ENCODE results near the gene STEAP1B.

The STEAP1B gene

GRCh38 chr7:22477876-22478450, 22.0 kb downstream of the STEAP1B start:
- TF ChIP-seq CTCF (IDR thresholded peaks at IDR 0.05; ENCODE audit: low read depth, low read length, missing control alignments): no peak
- no peak for DNase-seq (ENCODE audit: extremely low read depth, low read depth)

GRCh38 chr7:22477262-22477661, 22.7 kb downstream of the STEAP1B start:
- no peak for DNase-seq (ENCODE audit: extremely low read depth, low read depth)
- TF ChIP-seq CTCF (IDR thresholded peaks at IDR 0.05; ENCODE audit: low read depth, low read length, missing control alignments): no peak
- no peak overlapping the region for H3K4me3 ChIP-seq (replicated peaks; ENCODE audit: low read depth, low read length)

More at GRCh38 chr7:22477876-22478450, 22.0 kb downstream of the STEAP1B start:
- no peak overlapping the region for H3K4me3 ChIP-seq (replicated peaks; ENCODE audit: low read depth, low read length)

- no peak overlapping the region for H3K4me3 ChIP-seq (replicated peaks; ENCODE audit: low read depth, low read length)
- DNase-seq (ENCODE audit: extremely low read depth, low read depth): no peak
- no peak for TF ChIP-seq CTCF (IDR thresholded peaks at IDR 0.05; ENCODE audit: low read depth, low read length, missing control alignments)
Measured at GRCh38 chr7:22476824-22477223, 23.2 kb downstream of the STEAP1B start.

GRCh38 chr7:22474645-22475044, 25.3 kb downstream of the STEAP1B start:
- H3K4me3 ChIP-seq (replicated peaks; ENCODE audit: low read depth, low read length): no peak overlapping the region
- DNase-seq (ENCODE audit: extremely low read depth, low read depth): no peak
- TF ChIP-seq CTCF (IDR thresholded peaks at IDR 0.05; ENCODE audit: low read depth, low read length, missing control alignments): no peak

GRCh38 chr7:22470981-22471380, 29.0 kb downstream of the STEAP1B start:
- no peak for DNase-seq (ENCODE audit: extremely low read depth, low read depth)
- no peak overlapping the region for H3K4me3 ChIP-seq (replicated peaks; ENCODE audit: low read depth, low read length)
- TF ChIP-seq CTCF (IDR thresholded peaks at IDR 0.05; ENCODE audit: low read depth, low read length, missing control alignments): no peak

GRCh38 chr7:22469371-22470143, 30.4 kb downstream of the STEAP1B start:
- TF ChIP-seq CTCF (IDR thresholded peaks at IDR 0.05; ENCODE audit: low read depth, low read length, missing control alignments): no peak
- DNase-seq (ENCODE audit: extremely low read depth, low read depth): no peak
- H3K4me3 ChIP-seq (replicated peaks; ENCODE audit: low read depth, low read length): no peak overlapping the region
